ENCODE data around the gene CALML5. TPM values are rescaled to one million over a fixed set of nuclear protein-coding genes. Genes with fewer than 3 reads are reported as not detected.

Gene CALML5
- total and polyA plus RNA-seq, 4 donors = not detected

GRCh38 chr10:5484205-5484604 is 15.2 kb downstream of the CALML5 start:
- Histone ChIP-seq H3K9me3 (ENCODE audit: control insufficient read depth, low read length) (no peaks in the 10 kb centered on the region), H3K27ac (ENCODE audit: low read depth in 1 of 2, low read length in 2 of 2) (no peak overlapping the region), H3K4me3 (ENCODE audit: low read length in 2 of 2) (no peak overlapping the region), H3K4me1 (ENCODE audit: control insufficient read depth in 1 of 2, insufficient read depth in 2 of 2, low read length in 2 of 2) (no peaks in the 10 kb centered on the region), H3K36me3 (ENCODE audit: control insufficient read depth in 1 of 2, insufficient read depth in 2 of 2, low read length in 1 of 2) (no peaks in the 10 kb centered on the region), H3K27me3 (ENCODE audit: control insufficient read depth in 1 of 2, insufficient read depth in 2 of 2, low read length in 1 of 2) (no peaks in the 10 kb centered on the region)
- no peak for DNase-seq
- intact Hi-C loops (cut with DNase I) = no loop called here
- no peak for ATAC-seq (ENCODE audit: low FRiP score)
- 87 to 91% methylated on average over 3 of the region's 3 CpGs for WGBS, 2 donors

GRCh38 chr10:5482016-5482415 is 17.4 kb downstream of the CALML5 start:
- H3K9me3 ChIP-seq (ENCODE audit: control insufficient read depth, low read length) = no peaks in the 10 kb centered on the region
- H3K36me3 ChIP-seq (ENCODE audit: control insufficient read depth in 1 of 2, insufficient read depth in 2 of 2, low read length in 1 of 2) = no peaks in the 10 kb centered on the region
- no peaks in the 10 kb centered on the region for H3K4me1 ChIP-seq (ENCODE audit: control insufficient read depth in 1 of 2, insufficient read depth in 2 of 2, low read length in 2 of 2)
- H3K27me3 ChIP-seq (ENCODE audit: control insufficient read depth in 1 of 2, insufficient read depth in 2 of 2, low read length in 1 of 2) = no peaks in the 10 kb centered on the region
- no peak overlapping the region for H3K27ac ChIP-seq (ENCODE audit: low read depth in 1 of 2, low read length in 2 of 2)
- 97 to 98% methylated on average over 9 of the region's 9 CpGs for WGBS, 2 donors
- DNase-seq (no peak), ATAC-seq (ENCODE audit: low FRiP score) (no peak)
- H3K4me3 ChIP-seq (ENCODE audit: low read length in 2 of 2) = no peak overlapping the region
- intact Hi-C loops (cut with DNase I) = no loop called here

GRCh38 chr10:5481121-5481520 is 18.2 kb downstream of the CALML5 start:
- Histone ChIP-seq H3K36me3 (ENCODE audit: control insufficient read depth in 1 of 2, insufficient read depth in 2 of 2, low read length in 1 of 2) (no peaks in the 10 kb centered on the region), H3K4me1 (ENCODE audit: control insufficient read depth in 1 of 2, insufficient read depth in 2 of 2, low read length in 2 of 2) (no peaks in the 10 kb centered on the region), H3K27me3 (ENCODE audit: control insufficient read depth in 1 of 2, insufficient read depth in 2 of 2, low read length in 1 of 2) (no peaks in the 10 kb centered on the region), H3K9me3 (ENCODE audit: control insufficient read depth, low read length) (no peaks in the 10 kb centered on the region), H3K27ac (ENCODE audit: low read depth in 1 of 2, low read length in 2 of 2) (no peak overlapping the region), H3K4me3 (ENCODE audit: low read length in 2 of 2) (no peak overlapping the region)
- no peak for DNase-seq
- 97% methylated on average over 12 of the region's 12 CpGs for WGBS, 2 donors
- intact Hi-C loops (cut with DNase I) = no loop called here
- ATAC-seq (ENCODE audit: low FRiP score) = no peak

- Histone ChIP-seq H3K27ac (ENCODE audit: low read depth in 1 of 2, low read length in 2 of 2) (no peak overlapping the region), H3K9me3 (ENCODE audit: control insufficient read depth, low read length) (no peaks in the 10 kb centered on the region), H3K4me1 (ENCODE audit: control insufficient read depth in 1 of 2, insufficient read depth in 2 of 2, low read length in 2 of 2) (no peaks in the 10 kb centered on the region), H3K27me3 (ENCODE audit: control insufficient read depth in 1 of 2, insufficient read depth in 2 of 2, low read length in 1 of 2) (no peaks in the 10 kb centered on the region), H3K36me3 (ENCODE audit: control insufficient read depth in 1 of 2, insufficient read depth in 2 of 2, low read length in 1 of 2) (no peaks in the 10 kb centered on the region), H3K4me3 (ENCODE audit: low read length in 2 of 2) (no peak overlapping the region)
- ATAC-seq (ENCODE audit: low FRiP score) (no peak), DNase-seq (no peak)
- 91% methylated on average over 21 of the region's 21 CpGs for WGBS, 2 donors
- intact Hi-C loops (cut with DNase I) = no loop called here
Measured at GRCh38 chr10:5480162-5480941, 19.0 kb downstream of the CALML5 start.

- WGBS, 2 donors = 92 to 95% methylated on average over 14 of the region's 14 CpGs
- DNase-seq (no peak), ATAC-seq (ENCODE audit: low FRiP score) (peak; percentile 44)
- no peak overlapping the region for H3K4me3 ChIP-seq (ENCODE audit: low read length in 2 of 2)
- intact Hi-C loops (cut with DNase I) = no loop called here
- no peaks in the 10 kb centered on the region for H3K36me3 ChIP-seq (ENCODE audit: control insufficient read depth in 1 of 2, insufficient read depth in 2 of 2, low read length in 1 of 2)
- no peak overlapping the region for H3K27ac ChIP-seq (ENCODE audit: low read depth in 1 of 2, low read length in 2 of 2)
- H3K4me1 ChIP-seq (ENCODE audit: control insufficient read depth in 1 of 2, insufficient read depth in 2 of 2, low read length in 2 of 2) = no peaks in the 10 kb centered on the region
- H3K27me3 ChIP-seq (ENCODE audit: control insufficient read depth in 1 of 2, insufficient read depth in 2 of 2, low read length in 1 of 2) = no peaks in the 10 kb centered on the region
- no peaks in the 10 kb centered on the region for H3K9me3 ChIP-seq (ENCODE audit: control insufficient read depth, low read length)
Measured at GRCh38 chr10:5479481-5480161, 19.7 kb downstream of the CALML5 start.

GRCh38 chr10:5478694-5479305 is 20.6 kb downstream of the CALML5 start:
- H3K27me3 ChIP-seq (ENCODE audit: control insufficient read depth in 1 of 2, insufficient read depth in 2 of 2, low read length in 1 of 2) = no peaks in the 10 kb centered on the region
- intact Hi-C loops (cut with DNase I) = no loop called here
- H3K9me3 ChIP-seq (ENCODE audit: control insufficient read depth, low read length) = no peaks in the 10 kb centered on the region
- H3K36me3 ChIP-seq (ENCODE audit: control insufficient read depth in 1 of 2, insufficient read depth in 2 of 2, low read length in 1 of 2) = no peaks in the 10 kb centered on the region
- H3K4me3 ChIP-seq (ENCODE audit: low read length in 2 of 2) = no peak overlapping the region
- no peak overlapping the region for H3K27ac ChIP-seq (ENCODE audit: low read depth in 1 of 2, low read length in 2 of 2)
- 91 to 93% methylated on average over 18 of the region's 18 CpGs for WGBS, 2 donors
- H3K4me1 ChIP-seq (ENCODE audit: control insufficient read depth in 1 of 2, insufficient read depth in 2 of 2, low read length in 2 of 2) = no peaks in the 10 kb centered on the region
- ATAC-seq (ENCODE audit: low FRiP score) = no peak
- no peak for DNase-seq

- Histone ChIP-seq H3K27ac (ENCODE audit: low read depth in 1 of 2, low read length in 2 of 2) (no peak overlapping the region), H3K27me3 (ENCODE audit: control insufficient read depth in 1 of 2, insufficient read depth in 2 of 2, low read length in 1 of 2) (no peaks in the 10 kb centered on the region), H3K4me1 (ENCODE audit: control insufficient read depth in 1 of 2, insufficient read depth in 2 of 2, low read length in 2 of 2) (no peaks in the 10 kb centered on the region), H3K9me3 (ENCODE audit: control insufficient read depth, low read length) (no peaks in the 10 kb centered on the region), H3K4me3 (ENCODE audit: low read length in 2 of 2) (no peak overlapping the region), H3K36me3 (ENCODE audit: control insufficient read depth in 1 of 2, insufficient read depth in 2 of 2, low read length in 1 of 2) (no peaks in the 10 kb centered on the region)
- no peak for DNase-seq
- 96% methylated on average over 11 of the region's 11 CpGs for WGBS, 2 donors
- no peak for ATAC-seq (ENCODE audit: low FRiP score)
- intact Hi-C loops (cut with DNase I) = no loop called here
Measured at GRCh38 chr10:5477948-5478693, 21.2 kb downstream of the CALML5 start.

GRCh38 chr10:5476918-5477525 is 22.3 kb downstream of the CALML5 start:
- Histone ChIP-seq H3K4me3 (ENCODE audit: low read length in 2 of 2) (no peak overlapping the region), H3K36me3 (ENCODE audit: control insufficient read depth in 1 of 2, insufficient read depth in 2 of 2, low read length in 1 of 2) (no peaks in the 10 kb centered on the region), H3K4me1 (ENCODE audit: control insufficient read depth in 1 of 2, insufficient read depth in 2 of 2, low read length in 2 of 2) (no peaks in the 10 kb centered on the region), H3K9me3 (ENCODE audit: control insufficient read depth, low read length) (no peaks in the 10 kb centered on the region), H3K27me3 (ENCODE audit: control insufficient read depth in 1 of 2, insufficient read depth in 2 of 2, low read length in 1 of 2) (no peaks in the 10 kb centered on the region), H3K27ac (ENCODE audit: low read depth in 1 of 2, low read length in 2 of 2) (no peak overlapping the region)
- DNase-seq = no peak
- ATAC-seq (ENCODE audit: low FRiP score) = no peak
- intact Hi-C loops (cut with DNase I) = no loop called here
- WGBS, 2 donors = 90% methylated on average over 13 of the region's 13 CpGs
